ENCODE results near the gene CNTNAP2. TPM values are rescaled to one million over a fixed set of nuclear protein-coding genes. Genes with fewer than 3 reads are reported as not detected.

The CNTNAP2 gene
- total RNA-seq, 4 donors from 2014 or later: 0.42 TPM; not detected in 3

GRCh38 chr7:147062897-147063296, 946.3 kb downstream of the CNTNAP2 start:
- Histone ChIP-seq H3K36me3 (no peaks in the 10 kb centered on the region), H3K27ac (no peak overlapping the region), H3K4me3 (no peak overlapping the region), H3K9me3 (no peaks in the 10 kb centered on the region), H3K27me3 (no peaks in the 10 kb centered on the region), H3K4me1 (no peaks in the 10 kb centered on the region)
- WGBS, 2 donors: 64% methylated on average over 4 of the region's 4 CpGs
- DNase-seq (ENCODE audit: low spot score in 2 of 2): no peak
- TF ChIP-seq, protein P1, sequence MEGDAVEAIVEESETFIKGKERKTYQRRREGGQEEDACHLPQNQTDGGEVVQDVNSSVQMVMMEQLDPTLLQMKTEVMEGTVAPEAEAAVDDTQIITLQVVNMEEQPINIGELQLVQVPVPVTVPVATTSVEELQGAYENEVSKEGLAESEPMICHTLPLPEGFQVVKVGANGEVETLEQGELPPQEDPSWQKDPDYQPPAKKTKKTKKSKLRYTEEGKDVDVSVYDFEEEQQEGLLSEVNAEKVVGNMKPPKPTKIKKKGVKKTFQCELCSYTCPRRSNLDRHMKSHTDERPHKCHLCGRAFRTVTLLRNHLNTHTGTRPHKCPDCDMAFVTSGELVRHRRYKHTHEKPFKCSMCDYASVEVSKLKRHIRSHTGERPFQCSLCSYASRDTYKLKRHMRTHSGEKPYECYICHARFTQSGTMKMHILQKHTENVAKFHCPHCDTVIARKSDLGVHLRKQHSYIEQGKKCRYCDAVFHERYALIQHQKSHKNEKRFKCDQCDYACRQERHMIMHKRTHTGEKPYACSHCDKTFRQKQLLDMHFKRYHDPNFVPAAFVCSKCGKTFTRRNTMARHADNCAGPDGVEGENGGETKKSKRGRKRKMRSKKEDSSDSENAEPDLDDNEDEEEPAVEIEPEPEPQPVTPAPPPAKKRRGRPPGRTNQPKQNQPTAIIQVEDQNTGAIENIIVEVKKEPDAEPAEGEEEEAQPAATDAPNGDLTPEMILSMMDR (IDR thresholded peaks at IDR 0.05): no peak
- no peak for TF ChIP-seq EP300 (IDR thresholded peaks at IDR 0.05)
- TF ChIP-seq POLR2A (IDR thresholded peaks at IDR 0.05): no peak

DNA sequence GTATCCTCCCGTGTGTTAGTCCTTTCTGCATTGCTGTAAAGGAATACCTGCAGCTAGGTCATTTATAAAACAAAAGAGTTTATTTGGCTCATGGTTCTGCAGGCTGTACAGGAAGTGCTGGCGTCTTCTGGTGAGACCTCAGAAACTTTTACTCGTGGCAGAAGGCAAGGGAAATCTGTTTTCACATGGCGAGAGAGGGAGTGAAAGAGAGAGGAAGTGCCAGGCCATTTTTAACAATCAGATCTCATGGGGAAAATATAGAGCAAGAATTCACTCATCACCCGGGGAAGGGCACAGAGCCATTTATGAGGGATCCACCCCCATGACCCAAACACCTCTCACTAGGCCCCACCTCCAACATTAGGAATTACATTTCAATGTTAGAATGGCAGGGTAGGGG, 952.2 kb downstream of the CNTNAP2 start:
- 50 to 66% methylated on average over 5 of the region's 5 CpGs for WGBS, 2 donors
- Histone ChIP-seq H3K27ac (no peak overlapping the region), H3K9me3 (no peaks in the 10 kb centered on the region), H3K36me3 (no peaks in the 10 kb centered on the region), H3K27me3 (no peaks in the 10 kb centered on the region), H3K4me1 (no peaks in the 10 kb centered on the region), H3K4me3 (no peak overlapping the region)
- TF ChIP-seq, protein P1 (IDR thresholded peaks at IDR 0.05): no peak
- no peak for TF ChIP-seq POLR2A (IDR thresholded peaks at IDR 0.05)
- TF ChIP-seq EP300 (IDR thresholded peaks at IDR 0.05): no peak
- no peak for DNase-seq (ENCODE audit: low spot score in 2 of 2)

GRCh38 chr7:147069771-147070170, 953.2 kb downstream of the CNTNAP2 start:
- no peak for DNase-seq (ENCODE audit: low spot score in 2 of 2)
- Histone ChIP-seq H3K9me3 (no peaks in the 10 kb centered on the region), H3K27ac (no peak overlapping the region), H3K27me3 (no peaks in the 10 kb centered on the region), H3K4me3 (no peak overlapping the region), H3K36me3 (no peaks in the 10 kb centered on the region), H3K4me1 (no peaks in the 10 kb centered on the region)
- WGBS, 2 donors: 78 to 88% methylated on average over 1 of the region's 1 CpG
- TF ChIP-seq POLR2A (IDR thresholded peaks at IDR 0.05) (no peak), EP300 (IDR thresholded peaks at IDR 0.05) (no peak)
- TF ChIP-seq, protein P1 (IDR thresholded peaks at IDR 0.05): no peak

DNA sequence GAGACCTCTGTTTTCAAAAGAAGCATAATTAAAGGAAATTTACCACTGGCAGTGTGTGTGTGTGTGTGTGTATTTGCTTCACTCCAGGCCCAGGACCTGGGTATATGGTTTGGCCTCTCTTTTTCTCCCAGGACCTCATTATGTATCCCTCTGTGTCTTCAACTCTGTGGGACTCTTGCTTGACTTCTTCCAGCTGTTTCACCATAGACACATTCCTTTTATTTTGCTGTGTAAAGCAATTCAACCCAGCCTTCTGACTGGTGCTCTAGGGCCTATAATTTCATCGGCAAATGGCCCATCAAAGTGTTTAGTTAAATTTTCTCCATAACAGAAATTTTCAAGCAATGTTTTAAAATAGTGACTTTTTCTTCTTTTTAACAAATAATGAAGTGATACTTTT, 954.3 kb downstream of the CNTNAP2 start:
- Histone ChIP-seq H3K9me3 (no peaks in the 10 kb centered on the region), H3K36me3 (no peaks in the 10 kb centered on the region), H3K4me3 (no peak overlapping the region), H3K27ac (no peak overlapping the region), H3K4me1 (no peaks in the 10 kb centered on the region), H3K27me3 (no peaks in the 10 kb centered on the region)
- no peak for DNase-seq (ENCODE audit: low spot score in 2 of 2)
- TF ChIP-seq EP300 (IDR thresholded peaks at IDR 0.05): no peak
- TF ChIP-seq, protein P1 (IDR thresholded peaks at IDR 0.05): no peak
- TF ChIP-seq POLR2A (IDR thresholded peaks at IDR 0.05): no peak
- WGBS, 2 donors: 62 to 70% methylated on average over 1 of the region's 1 CpG

- Histone ChIP-seq H3K9me3 (no peaks in the 10 kb centered on the region), H3K36me3 (no peaks in the 10 kb centered on the region), H3K4me3 (no peak overlapping the region), H3K27ac (no peak overlapping the region), H3K4me1 (no peaks in the 10 kb centered on the region), H3K27me3 (no peaks in the 10 kb centered on the region)
- DNase-seq (ENCODE audit: low spot score in 2 of 2): no peak
- WGBS, 2 donors: 79 to 83% methylated on average over 1 of the region's 1 CpG
- TF ChIP-seq EP300 (IDR thresholded peaks at IDR 0.05) (no peak), POLR2A (IDR thresholded peaks at IDR 0.05) (no peak)
- TF ChIP-seq, protein P1 (IDR thresholded peaks at IDR 0.05): no peak
These were observed 954.9 kb downstream of the CNTNAP2 start for GRCh38 chr7:147071536-147071935.

Data from tibial nerve (tissue), 4 donors.